GM21528 (cell line): ENCODE results near the gene GRID2.

Experiments
- ATAC-seq: cut with Tn5 transposase; IDR thresholded peaks from one replicate; pipeline ENCODE4 v1.9.1; 2021; ENCODE audit warnings: mild to moderate bottlenecking, moderate library complexity; ENCODE audit not compliant: unreplicated experiment, low FRiP score

Gene GRID2

DNA sequence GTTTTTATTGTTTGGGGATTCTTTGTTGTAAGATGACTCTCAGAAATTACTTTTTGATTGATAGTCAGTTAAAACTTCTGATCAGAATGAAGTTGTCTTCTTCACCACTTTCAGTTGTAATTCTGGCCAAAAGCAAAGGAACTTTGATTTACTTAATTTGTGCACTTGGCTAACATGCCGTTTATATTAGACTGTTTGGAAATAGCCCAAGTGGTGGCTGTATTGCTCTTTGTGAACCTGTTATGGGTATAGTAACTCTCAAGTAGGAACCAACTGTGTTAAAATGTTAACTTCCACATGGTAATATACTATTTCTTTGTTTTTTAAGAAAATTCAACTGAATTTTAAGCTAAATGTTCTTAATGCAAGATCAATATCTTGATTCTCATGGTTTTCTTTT is 581.9 kb downstream of the GRID2 start:
- no peak for ATAC-seq

DNA sequence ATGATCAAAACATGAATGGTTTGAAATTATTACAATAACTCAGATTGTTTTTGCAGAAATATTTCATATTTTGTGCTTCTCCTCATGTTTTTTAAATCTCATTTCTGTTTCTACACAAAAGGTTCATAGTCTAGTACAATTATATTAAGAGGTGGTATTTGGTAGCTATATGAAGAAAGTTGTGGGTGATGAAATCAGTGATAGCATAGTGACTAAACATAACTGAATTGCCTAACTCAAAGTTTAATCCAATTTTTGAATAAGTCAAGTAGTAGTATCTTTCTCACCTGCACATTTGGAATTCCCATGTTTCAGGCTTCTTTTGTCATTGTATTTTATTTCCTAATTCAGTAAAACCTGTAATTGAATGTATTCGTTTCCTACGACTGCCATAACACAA is 648.7 kb downstream of the GRID2 start:
- no peak for ATAC-seq

DNA sequence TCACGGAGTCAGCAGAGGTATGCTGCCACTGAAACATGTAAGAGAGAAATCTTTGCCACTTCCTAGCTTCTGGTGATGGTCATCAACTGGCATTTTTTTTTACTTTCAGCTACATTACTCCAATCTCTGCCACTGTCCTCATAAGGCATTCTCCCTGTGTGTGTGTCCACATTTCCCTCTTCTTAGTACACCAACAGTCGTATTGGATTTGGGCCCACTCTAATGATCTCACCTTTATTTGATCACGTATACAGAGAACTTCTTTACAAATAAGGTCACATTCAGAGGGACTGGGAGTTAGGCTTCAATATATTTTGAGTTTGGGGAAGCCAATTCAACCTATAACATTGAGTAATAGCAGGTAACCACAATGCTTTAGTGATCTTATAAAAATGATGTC is 649.1 kb downstream of the GRID2 start:
- no peak for ATAC-seq

DNA sequence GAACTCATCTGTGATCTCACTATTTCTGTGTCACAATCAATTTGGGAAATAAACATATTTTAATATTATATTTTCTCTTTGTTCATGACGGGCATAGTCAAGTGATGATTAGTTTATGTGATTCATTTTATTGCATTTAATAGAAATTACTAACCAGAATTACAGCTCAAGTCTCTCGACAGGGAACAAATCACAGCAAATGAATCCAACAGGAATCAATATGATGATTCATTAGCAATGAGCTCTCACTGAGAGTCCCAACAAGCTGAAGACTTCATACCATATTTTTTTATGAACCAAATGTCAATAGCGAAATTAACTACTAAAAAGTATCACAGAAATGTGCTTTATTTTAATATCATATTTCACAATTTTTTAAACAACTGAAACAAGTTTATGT is 649.7 kb downstream of the GRID2 start:
- ATAC-seq: no peak

DNA sequence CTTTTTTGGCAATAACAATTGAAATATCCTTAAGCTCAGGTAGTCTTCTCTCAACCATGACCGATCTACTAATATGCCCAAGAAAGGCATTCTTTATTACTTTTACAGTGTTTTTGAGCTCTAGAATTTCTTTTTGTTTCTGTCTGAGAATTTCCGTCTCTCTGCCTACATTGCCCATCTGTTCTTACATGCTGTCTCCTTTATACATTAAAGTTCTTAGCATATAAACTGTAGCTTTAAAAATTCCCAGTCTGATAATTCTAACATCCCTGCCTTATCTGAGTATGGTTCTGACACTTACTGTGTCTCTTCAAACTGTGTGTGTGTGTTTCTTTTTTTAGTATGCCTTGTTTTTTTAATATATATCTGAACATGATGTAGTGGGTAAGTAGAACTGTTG is 658.1 kb downstream of the GRID2 start:
- ATAC-seq: no peak

DNA sequence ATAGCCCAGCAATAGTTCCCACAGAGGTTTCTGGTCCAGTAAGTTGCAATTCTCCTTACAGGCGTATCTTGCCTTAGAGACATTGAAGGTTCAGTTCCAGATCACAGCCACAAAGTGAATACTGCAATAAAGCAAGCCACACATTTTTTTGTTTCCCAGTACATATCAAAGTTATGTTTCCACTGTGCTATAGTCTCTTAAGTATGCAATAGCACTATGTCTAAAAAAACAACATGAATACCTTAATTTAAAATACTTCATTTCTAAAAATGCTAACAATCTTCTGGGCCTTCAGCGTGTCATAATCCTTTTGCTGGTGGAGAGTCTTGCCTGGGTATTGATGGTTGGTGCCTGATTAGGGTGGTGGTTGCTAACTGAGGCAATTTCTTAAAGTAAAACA is 659.1 kb downstream of the GRID2 start:
- no peak for ATAC-seq

DNA sequence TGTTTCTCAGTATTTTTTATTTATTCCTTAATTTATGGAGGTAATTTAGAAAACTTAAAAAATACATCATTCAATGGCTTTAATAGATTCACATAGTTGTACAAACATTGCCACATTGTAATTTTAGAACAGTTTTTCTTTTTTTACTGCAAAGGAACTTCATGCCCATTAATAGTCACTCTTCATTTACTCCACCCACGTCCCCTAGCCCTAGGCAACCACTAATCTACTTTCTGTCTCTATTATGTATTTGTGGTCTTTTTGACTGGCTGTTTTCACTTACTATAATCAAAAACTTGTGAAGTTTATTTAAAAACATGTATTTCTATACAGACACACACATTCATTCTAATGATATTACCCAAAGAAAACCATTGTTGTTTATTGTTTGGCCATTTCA is 664.8 kb downstream of the GRID2 start:
- ATAC-seq: no peak

DNA sequence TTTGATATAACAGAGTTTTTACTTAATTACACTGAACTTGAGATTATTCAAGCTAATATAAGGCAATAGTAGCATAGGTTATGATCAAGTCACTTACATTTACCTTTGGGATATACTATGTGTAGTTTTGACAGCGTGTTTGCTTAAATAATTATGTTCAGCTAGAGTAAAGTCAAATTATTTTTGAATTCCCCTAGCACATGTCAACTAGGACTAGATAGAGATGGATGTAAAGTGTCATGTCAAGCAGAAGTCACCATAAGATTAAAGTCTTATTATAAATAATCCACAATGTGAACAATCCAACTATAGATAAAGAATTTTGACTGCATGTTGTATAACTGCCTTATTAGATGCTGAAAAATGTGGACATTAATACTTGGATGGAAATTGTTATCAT is 665.2 kb downstream of the GRID2 start:
- ATAC-seq: no peak

DNA sequence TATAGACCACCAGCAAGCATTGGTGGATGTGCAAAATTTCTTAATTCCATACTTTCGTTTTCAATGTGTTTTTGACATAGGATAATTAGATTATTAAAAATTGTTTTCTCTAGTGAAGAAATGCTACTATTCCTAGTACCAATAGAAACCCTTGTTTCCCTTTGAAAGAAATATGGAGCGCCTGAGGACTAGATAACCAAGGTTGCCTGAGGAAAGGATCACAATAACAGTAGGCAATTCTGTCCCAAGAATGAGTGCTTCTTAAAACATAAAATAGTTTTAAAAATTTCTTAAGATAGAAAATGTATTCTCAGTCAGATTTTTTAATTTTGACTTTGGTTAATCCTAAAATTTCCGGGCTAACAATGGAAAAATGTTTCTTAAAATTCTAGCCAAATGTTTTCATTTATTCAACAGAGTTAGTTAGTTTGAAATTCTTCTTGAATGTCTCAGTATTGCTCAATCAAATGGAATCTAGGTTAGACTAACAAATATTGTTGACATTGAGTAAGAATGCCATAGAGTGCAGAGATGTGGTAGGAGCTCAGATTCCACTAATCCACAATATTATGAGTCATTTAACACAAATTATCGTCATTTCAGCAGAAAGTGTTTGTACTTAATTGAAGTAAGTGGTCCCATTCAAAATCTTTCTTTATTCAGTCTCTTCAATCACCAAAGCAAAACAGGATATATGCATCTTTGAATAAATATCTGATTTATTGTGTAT is 666.0 kb downstream of the GRID2 start:
- no peak for ATAC-seq

DNA sequence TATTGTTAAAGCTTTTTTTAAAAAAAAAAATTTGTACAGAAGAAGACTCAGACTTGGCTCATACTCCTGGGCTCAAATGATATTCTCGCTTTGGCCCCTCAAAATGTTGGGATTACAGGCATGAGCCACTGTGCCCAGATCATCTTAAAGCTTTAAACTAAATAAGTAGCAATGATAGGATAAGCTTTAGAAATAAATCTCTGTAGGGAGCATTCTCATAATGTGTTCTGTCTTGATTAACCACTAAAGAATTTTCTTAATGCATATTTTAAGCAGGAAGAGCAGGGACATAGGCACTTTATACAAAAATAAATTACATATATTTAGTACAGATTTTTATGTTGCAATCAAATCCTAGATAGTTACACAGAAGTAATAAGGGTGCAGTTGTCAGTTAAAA is 667.2 kb downstream of the GRID2 start:
- ATAC-seq: no peak

DNA sequence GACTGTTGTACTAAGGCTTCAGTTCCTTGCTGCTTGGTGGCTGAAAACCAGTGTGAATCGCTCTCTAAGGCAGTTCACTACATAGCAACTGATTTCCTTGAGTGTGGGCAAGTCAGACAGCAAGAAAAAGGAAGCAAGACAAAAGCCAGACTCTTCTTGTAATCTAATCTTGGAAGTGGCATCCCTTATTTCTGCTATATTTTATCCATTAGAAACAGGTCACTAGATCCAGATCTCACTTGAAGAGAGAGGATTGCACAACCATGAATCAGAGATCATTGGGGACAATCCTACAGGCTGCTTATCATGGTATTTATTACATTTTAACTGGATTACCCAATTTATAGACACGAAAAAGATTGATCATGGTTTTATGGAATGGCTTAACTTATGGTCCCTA is 684.5 kb downstream of the GRID2 start:
- no peak for ATAC-seq

DNA sequence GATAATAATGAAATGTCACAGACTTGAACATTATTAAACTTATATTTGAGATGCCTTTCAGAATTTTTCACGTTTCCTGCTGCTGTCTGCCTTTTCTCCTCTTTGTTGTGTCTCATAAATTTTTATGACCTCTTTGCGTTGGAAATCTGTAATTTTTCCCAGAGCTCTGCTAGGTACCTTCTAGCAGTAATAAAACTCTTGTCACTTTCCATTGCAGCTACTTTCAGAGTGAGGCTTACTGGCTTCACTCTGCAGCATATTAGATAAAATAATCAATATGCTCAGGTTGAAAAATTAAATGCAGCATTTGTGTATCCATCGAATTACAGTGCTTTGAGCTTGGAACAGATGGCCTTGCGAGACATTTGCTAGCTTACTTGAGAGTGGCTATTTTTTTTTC is 689.0 kb downstream of the GRID2 start:
- no peak for ATAC-seq

DNA sequence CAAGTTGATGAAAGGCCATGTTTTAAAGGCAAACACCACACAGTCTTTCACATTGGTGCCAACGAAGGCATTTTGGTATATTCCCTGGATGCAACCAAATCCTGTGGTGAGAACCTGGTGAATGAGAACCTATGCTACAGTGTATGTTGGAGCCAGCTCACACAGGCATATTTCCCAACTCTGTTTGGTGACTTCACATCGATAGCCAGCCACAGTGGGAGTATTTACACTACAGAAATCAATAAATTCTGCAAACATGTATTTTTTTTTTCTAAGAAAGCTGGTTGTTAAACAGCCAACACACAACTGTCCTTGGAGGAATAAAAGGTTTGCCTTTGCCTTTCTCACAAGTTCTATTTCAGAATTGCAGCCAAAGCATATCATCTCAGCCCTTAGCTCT is 691.0 kb downstream of the GRID2 start:
- no peak for ATAC-seq

DNA sequence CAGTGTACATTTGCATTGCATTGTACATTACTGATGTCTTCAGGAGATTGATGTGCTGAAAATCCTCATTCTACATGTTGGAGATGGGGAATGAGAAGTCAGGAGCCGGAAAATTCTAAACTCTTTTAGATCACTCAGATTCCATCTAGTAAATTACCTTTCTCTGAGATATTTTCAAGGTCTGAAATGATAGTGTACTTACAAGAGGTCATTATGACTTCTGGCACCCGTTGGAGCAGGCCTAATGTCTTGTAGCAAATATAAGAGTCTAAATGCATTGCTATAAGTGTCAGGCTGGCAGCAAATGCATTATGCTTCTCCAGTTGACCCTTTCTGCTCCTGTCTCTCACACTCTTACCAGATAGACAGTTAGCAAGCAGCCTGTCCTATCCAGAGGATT is 692.8 kb downstream of the GRID2 start:
- ATAC-seq: no peak

DNA sequence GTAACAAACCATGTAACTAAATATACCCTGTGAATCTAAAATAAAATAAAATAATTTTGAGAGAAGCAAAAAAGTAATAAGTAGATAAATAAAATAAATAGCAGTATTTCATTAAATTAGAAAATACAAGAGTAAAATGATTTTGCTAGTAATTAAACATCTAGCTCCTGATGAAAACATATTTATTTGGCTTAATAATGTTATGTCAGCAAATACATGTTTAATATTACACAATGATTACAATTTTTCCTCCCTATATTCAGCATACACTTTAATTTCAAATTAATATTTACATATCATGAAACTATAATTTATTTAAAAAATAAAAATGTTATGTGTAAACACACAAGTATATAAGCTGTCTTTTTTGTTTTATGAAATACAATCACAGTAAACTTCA is 697.1 kb downstream of the GRID2 start:
- ATAC-seq: no peak

DNA sequence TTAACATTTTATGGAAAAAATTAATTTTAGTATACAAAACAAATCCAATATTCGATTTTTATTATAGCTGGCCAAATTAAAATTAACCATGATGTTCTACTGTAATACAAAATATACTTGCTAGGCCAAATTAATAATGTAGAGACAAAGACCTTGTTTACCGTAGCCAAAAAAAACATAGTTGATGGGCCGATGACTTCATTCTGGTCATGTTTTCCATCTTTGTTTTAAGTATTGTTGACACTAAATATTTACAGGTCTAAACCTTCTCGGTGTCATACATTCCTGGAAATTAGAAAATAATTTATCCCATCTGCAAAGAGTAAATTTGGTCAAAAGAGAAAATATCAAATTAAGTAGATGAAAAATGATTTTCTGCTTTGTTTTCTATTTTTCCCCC is 698.5 kb downstream of the GRID2 start:
- ATAC-seq: no peak

DNA sequence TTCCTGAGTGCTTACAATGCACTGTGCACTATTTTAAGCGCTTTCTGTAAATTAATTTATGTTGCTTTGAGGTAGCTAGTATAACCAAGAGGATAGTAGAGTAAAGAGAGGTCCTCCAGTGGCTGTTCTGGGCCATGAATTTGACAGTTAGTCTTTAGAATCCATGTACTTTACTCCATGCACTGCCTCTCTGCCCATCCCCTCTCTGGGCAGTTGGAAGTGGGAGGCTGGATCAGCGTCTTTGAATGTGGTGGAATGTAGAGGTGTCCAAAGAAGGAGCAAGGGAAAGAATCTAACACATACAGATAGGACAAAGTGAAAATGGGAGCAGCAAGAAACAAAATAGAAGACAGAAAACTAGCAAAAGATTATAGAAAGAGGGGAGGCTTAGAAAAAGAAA is 712.6 kb downstream of the GRID2 start:
- no peak for ATAC-seq

DNA sequence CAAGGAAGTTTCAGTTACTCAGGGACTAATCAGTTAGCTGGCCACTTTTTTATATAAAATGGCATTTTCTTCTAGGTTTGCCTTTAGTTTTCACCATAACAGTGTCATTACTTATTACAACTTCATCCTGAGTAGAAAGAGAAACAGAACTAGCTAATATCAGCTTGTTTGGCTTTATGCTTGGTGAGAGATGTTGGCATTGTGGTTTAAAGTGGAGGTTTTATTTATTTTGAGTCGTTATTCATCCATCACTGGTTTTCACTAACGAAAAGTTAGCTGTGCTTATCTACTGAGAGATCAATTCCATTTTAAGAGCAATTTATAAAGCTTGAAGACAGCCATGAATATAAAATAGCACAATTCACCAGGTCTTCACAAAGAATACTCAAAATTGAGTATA is 714.5 kb downstream of the GRID2 start:
- ATAC-seq: no peak

DNA sequence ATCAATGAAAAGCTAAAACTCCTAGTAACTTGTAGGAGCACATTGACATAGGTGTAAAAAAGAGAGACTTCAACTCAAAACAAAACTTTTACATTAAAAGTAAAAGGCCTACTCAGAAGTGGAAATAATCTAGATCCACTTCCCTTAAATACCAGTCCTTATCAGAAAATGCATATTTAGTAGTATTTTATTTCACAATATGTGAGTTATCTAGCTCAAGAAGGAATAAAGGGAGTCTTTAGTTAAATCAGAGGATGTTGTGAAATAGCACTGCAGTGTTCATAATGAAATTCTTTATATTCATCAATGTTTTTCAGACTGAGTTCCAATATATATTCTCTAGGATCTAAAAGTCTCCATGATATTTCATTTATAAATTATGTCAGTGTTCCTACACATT is 715.0 kb downstream of the GRID2 start:
- no peak for ATAC-seq

DNA sequence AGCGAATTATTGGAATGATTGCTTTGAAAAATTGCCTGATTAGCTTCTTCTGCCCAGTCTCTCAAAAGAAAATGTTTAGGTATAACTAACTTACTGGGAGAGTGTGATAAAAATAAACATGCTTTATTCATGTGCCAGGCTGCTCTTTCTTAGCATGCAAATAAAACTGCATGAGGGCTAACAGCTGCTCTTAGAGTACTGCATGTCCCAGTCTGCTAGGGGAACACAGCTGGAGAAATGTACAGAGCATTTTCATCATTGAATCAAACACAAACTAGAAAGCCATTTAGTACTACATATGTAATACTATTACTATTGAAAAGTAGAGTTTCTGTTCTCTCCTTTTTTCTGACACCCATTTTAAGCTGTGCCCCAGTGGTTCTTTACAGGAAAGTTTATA is 726.0 kb downstream of the GRID2 start:
- no peak for ATAC-seq

DNA sequence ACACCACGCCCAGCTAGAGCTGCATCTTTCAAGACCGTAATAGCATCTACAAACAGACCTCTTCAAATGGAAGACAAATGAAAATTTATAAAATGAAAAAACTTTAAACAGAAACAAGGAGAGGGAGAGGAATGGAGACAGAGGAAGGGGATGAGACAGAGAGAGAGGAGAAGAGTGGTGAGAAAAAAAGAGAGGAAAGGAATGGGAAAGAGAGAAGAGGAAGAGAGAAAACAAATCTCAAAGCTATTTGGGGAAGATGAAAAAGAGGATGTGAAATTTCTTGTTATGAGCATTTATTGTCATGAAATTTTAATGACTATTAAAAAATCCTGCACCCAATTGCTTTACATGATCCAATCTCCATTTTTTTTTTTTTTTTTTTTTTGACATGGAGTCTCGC is 726.9 kb downstream of the GRID2 start:
- ATAC-seq: no peak

DNA sequence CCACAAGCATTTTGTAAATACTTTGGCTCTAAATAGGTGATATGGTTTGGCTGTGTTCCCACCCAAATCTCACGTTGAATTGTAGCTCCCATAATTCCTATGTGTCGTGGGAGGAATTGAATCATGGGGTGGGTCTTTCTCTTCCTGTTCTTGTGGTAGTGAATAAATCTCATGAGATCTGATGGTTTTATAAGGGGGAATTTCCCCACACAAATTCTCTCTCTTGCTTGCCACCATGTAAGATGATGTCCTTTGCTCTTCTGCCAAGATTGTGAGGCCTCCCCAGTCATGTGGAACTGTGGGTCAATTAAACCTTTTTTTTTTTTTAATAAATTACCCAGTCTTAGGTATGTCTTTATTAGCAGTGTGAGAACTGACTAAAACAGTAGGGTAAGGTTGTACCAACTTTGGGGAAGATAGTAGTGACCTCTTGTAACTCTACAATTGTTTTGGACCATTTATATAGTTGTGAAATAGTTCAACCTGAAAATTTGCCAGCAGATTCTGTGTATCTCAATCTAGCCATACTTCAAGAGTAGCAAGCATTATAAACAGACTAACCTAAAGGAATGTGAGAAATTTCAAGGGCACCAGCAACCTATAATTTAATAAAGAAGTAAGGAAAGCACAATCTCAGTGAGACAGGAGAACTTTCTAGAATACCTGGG is 727.8 kb downstream of the GRID2 start:
- no peak for ATAC-seq

DNA sequence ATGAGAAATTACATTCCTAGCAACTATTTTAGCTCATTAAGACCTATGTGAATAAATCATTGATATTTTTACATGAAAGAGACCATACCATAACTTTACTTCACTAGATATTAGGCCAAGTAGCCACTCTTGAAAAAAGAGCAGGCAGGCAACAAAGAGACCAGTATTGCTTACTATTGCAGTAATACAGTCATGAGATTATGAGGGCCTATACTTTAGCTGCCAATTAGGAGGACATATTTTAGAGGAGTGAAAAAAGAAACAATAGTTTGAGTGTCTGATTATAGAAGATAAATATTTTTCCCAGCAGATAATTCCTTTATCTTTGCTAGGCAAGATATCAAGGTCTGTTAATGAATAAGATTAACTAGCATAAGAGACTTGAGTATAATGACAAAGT is 739.0 kb downstream of the GRID2 start:
- no peak for ATAC-seq
